PC-9 (cell line): ENCODE measurements around the gene SYK. TPM values are rescaled to one million over a fixed set of nuclear protein-coding genes. Genes with fewer than 3 reads are reported as not detected.

Source experiments
- BruUV-seq: library from RNA; stranded (reverse); fragments of 400-500 nt; replicated peaks from 2 replicates; lab custom pipeline; 2021; lab: Mats Ljungman, UMichigan
- CTCF ChIA-PET: fragments of 300-600 bp; sonication (Branson Sonifier 250); formaldehyde crosslinking; loops from one replicate; lab custom pipeline; 2022; ENCODE audit warnings: antibody characterized with exemption; lab: Charles Lee
- POLR2A ChIA-PET: fragments of 300-600 bp; sonication (Branson Sonifier 250); formaldehyde crosslinking; loops from one replicate; lab custom pipeline; 2022; ENCODE audit warnings: antibody characterized with exemption; ENCODE audit not compliant: unreplicated experiment; lab: Charles Lee
- DNase-seq, 2 experiments: peaks; one replicate each; pipeline versions ENCODE4 v3.0.0 to v3.0.0-alpha.2; 2015 to 2022; ENCODE audit warnings: mixed read lengths in 1 of 2
- H2AFZ ChIP-seq: fragments of 200-600 bp; sonication (generic); 2 replicates; pipeline ENCODE4 v1.8.1; 2017; ENCODE audit warnings: antibody characterized with exemption
- H3F3A ChIP-seq: fragments of 200-600 bp; sonication (generic); 2 replicates; pipeline ENCODE4 v1.8.1; 2017; ENCODE audit warnings: antibody characterized with exemption, mild to moderate bottlenecking, low read depth; ENCODE audit not compliant: insufficient read depth
- H3K27ac ChIP-seq: fragments of 200-600 bp; sonication (generic); 2 replicates; pipeline ENCODE4 v1.6.1; 2016; ENCODE audit warnings: mixed run types
- H3K27me3 ChIP-seq: fragments of 200-600 bp; sonication (generic); 2 replicates; pipeline ENCODE4 v1.6.1; 2016; ENCODE audit warnings: low read depth, mixed run types; ENCODE audit not compliant: insufficient read depth
- H3K36me3 ChIP-seq: fragments of 200-600 bp; sonication (generic); 2 replicates; pipeline ENCODE4 v1.6.1; 2016; ENCODE audit warnings: low read depth, mixed run types
- H3K4me1 ChIP-seq: fragments of 200-600 bp; sonication (generic); replicated peaks from 2 replicates; pipeline ENCODE4 v1.6.1; 2016; ENCODE audit warnings: mixed run types; ENCODE audit not compliant: insufficient read depth
- H3K4me2 ChIP-seq: fragments of 200-600 bp; sonication (generic); 2 replicates; pipeline ENCODE4 v1.6.1; 2017; ENCODE audit warnings: mixed run types
- H3K4me3 ChIP-seq: fragments of 200-600 bp; sonication (generic); 2 replicates; pipeline ENCODE4 v1.6.1; 2016; ENCODE audit warnings: mixed run types
- H3K79me2 ChIP-seq: fragments of 200-600 bp; sonication (generic); 2 replicates; pipeline ENCODE4 v1.6.1; 2017; ENCODE audit warnings: low read depth, mixed run types
- H3K9me2 ChIP-seq: fragments of 200-600 bp; sonication (generic); 2 replicates; pipeline ENCODE4 v1.8.1; 2017; ENCODE audit warnings: mild to moderate bottlenecking; ENCODE audit not compliant: insufficient read depth
- H3K9me3 ChIP-seq: fragments of 200-600 bp; sonication (generic); 2 replicates; pipeline ENCODE4 v1.8.1; 2016; ENCODE audit warnings: low read depth; ENCODE audit not compliant: insufficient read depth
- H4K20me1 ChIP-seq: fragments of 200-600 bp; sonication (generic); 2 replicates; pipeline ENCODE4 v1.8.1; 2017; ENCODE audit not compliant: insufficient read depth
- EZH2 ChIP-seq: fragments of 200-600 bp; sonication (generic); IDR thresholded peaks from 2 replicates; pipeline ENCODE4 v1.8.0; 2017; ENCODE audit warnings: antibody characterized with exemption, low read depth
- intact Hi-C: fragments of 100-400 bp; cut with micrococcal nuclease; formaldehyde crosslinking; loops from one replicate; pipeline ENCODE4 v1.10.0; 2022; ENCODE audit not compliant: unreplicated experiment
- total RNA-seq: library from RNA; stranded (reverse); gene quantifications from 2 replicates; pipeline ENCODE4 v1.2.3, GENCODE V29; 2021
- TF ChIP-seq, protein P1 (sequence below): fragments of 200-600 bp; sonication (generic); conservative IDR thresholded peaks from 2 replicates; pipeline ENCODE4 v1.6.1; 2017; ENCODE audit warnings: mixed run types, antibody characterized with exemption, mild to moderate bottlenecking, moderate library complexity

SYK gene
- total RNA-seq, 1 experiment from 2014 or later, result 32.1 TPM

GRCh38 chr9:90868555-90868954 lies 66.9 kb downstream of the SYK start:
- H4K20me1 ChIP-seq, result no peaks in the 10 kb centered on the region
- H2AFZ ChIP-seq, result no peak overlapping the region
- H3K9me2 ChIP-seq, result no peaks in the 10 kb centered on the region
- 0 out of 2 replicates have a peak, but pooled peaks cover 2% of the 10 kb centered on the region for H3K36me3 ChIP-seq
- H3K27me3 ChIP-seq, result no peaks in the 10 kb centered on the region
- TF ChIP-seq, protein P1, sequence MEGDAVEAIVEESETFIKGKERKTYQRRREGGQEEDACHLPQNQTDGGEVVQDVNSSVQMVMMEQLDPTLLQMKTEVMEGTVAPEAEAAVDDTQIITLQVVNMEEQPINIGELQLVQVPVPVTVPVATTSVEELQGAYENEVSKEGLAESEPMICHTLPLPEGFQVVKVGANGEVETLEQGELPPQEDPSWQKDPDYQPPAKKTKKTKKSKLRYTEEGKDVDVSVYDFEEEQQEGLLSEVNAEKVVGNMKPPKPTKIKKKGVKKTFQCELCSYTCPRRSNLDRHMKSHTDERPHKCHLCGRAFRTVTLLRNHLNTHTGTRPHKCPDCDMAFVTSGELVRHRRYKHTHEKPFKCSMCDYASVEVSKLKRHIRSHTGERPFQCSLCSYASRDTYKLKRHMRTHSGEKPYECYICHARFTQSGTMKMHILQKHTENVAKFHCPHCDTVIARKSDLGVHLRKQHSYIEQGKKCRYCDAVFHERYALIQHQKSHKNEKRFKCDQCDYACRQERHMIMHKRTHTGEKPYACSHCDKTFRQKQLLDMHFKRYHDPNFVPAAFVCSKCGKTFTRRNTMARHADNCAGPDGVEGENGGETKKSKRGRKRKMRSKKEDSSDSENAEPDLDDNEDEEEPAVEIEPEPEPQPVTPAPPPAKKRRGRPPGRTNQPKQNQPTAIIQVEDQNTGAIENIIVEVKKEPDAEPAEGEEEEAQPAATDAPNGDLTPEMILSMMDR, result no peak
- no peak for TF ChIP-seq EZH2
- POLR2A ChIA-PET, result no interaction called here
- H3K27ac ChIP-seq, result no peak overlapping the region
- DNase-seq, result no peak
- no peaks in the 10 kb centered on the region for H3K79me2 ChIP-seq
- no TSS peak for BruUV-seq
- 0 out of 2 replicates have a peak, but pooled peaks cover 5% of the 10 kb centered on the region for H3K4me1 ChIP-seq
- CTCF ChIA-PET, result interaction anchor here (1.6 kb wide), 1 partner anchor 1270 kb away, joined by 8 read pairs; no protein-coding TSS in a partner anchor
- H3K4me3 ChIP-seq, result no peak overlapping the region
- intact Hi-C loops, result no loop called here
- H3F3A ChIP-seq, result no peaks in the 10 kb centered on the region
- no peak overlapping the region for H3K4me2 ChIP-seq
- H3K9me3 ChIP-seq, result no peaks in the 10 kb centered on the region

DNA sequence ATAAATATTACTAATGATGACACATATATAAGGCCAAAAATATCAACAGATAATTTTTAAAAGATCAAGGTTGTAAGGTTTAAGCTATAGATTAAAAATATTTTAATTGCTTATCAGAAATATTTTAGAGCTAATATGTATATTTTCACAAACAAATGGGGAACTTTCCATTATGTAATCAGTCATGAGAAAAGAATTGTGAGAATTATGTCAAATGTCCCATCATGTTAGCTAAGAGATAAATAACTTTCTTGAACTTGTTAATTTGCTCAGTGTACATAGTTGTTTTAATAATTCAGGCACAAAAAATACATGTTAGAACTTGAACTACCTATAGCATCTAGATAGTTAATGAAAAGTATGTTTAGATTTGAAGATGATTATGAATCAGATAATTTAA lies 67.7 kb downstream of the SYK start:
- intact Hi-C loops, result no loop called here
- 0 out of 2 replicates have a peak, but pooled peaks cover 2% of the 10 kb centered on the region for H3K36me3 ChIP-seq
- H3K4me3 ChIP-seq, result no peak overlapping the region
- no peaks in the 10 kb centered on the region for H3K9me3 ChIP-seq
- H3K27me3 ChIP-seq, result no peaks in the 10 kb centered on the region
- no peak overlapping the region for H2AFZ ChIP-seq
- no peak for DNase-seq
- H3F3A ChIP-seq, result no peaks in the 10 kb centered on the region
- BruUV-seq, result no TSS peak
- H3K27ac ChIP-seq, result no peak overlapping the region
- H3K4me1 ChIP-seq, result 0 out of 2 replicates have a peak, but pooled peaks cover 5% of the 10 kb centered on the region
- CTCF ChIA-PET, result interaction anchor here (0.7 to 1.6 kb wide), 2 partner anchors 9 to 1271 kb away, joined by 3 to 8 read pairs; no protein-coding TSS in a partner anchor
- no peak for TF ChIP-seq EZH2
- TF ChIP-seq, protein P1, result no peak
- no peaks in the 10 kb centered on the region for H3K79me2 ChIP-seq
- H3K9me2 ChIP-seq, result no peaks in the 10 kb centered on the region
- POLR2A ChIA-PET, result no interaction called here
- H3K4me2 ChIP-seq, result no peak overlapping the region
- H4K20me1 ChIP-seq, result no peaks in the 10 kb centered on the region

DNA sequence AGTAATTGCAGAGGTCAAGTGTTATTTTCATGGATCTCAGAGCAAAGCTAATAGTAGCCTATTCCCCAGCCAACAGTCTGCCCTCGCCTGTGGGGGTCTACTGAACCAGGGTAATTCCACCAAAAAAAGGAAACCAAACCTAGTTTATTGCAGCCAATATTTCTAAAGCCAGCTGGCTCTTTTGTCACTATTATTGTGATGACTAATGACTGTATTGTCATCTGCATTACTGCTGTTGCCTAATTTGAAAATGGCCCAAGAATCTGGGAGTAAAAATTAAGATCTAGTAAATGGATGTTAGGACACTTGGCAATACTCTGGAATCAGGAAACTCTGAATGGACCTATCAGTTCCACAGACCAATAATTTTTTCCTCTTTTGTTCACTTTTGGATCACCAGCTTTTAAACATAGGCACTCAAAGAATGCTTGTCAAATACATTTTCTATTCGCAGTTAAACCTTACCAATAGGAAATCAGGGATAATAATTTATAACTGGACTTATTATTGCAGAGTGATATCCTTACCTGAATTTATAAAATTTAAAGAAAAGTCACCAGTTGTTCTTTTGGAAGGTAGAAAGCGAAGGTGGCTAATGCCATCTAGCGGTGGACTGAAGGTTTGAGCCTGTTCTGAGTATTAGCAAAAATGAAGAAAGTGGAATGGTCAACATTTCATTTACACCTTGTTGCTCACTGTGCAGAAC lies 69.2 kb downstream of the SYK start:
- no peaks in the 10 kb centered on the region for H4K20me1 ChIP-seq
- H3K4me2 ChIP-seq, result no peak overlapping the region
- no peak overlapping the region for H3K27ac ChIP-seq
- intact Hi-C loops, result loop anchor here (1.0 to 5.0 kb wide), 4 partner anchors 96 to 1272 kb away; no protein-coding TSS in a partner anchor
- BruUV-seq, result no TSS peak
- no peaks in the 10 kb centered on the region for H3K27me3 ChIP-seq
- 0 out of 2 replicates have a peak, but pooled peaks cover 2% of the 10 kb centered on the region for H3K36me3 ChIP-seq
- H3K4me1 ChIP-seq, result 0 out of 2 replicates have a peak, but pooled peaks cover 5% of the 10 kb centered on the region
- POLR2A ChIA-PET, result no interaction called here
- CTCF ChIA-PET, result no interaction called here
- peak in 1 of 2 experiments; percentile 32 for DNase-seq
- H3K79me2 ChIP-seq, result no peaks in the 10 kb centered on the region
- no peaks in the 10 kb centered on the region for H3K9me3 ChIP-seq
- H3F3A ChIP-seq, result no peaks in the 10 kb centered on the region
- TF ChIP-seq EZH2, result no peak
- TF ChIP-seq, protein P1, result peak; percentile 92
- no peak overlapping the region for H2AFZ ChIP-seq
- no peak overlapping the region for H3K4me3 ChIP-seq
- H3K9me2 ChIP-seq, result no peaks in the 10 kb centered on the region
